ENCODE results near the gene RIPPLY3.

DNA sequence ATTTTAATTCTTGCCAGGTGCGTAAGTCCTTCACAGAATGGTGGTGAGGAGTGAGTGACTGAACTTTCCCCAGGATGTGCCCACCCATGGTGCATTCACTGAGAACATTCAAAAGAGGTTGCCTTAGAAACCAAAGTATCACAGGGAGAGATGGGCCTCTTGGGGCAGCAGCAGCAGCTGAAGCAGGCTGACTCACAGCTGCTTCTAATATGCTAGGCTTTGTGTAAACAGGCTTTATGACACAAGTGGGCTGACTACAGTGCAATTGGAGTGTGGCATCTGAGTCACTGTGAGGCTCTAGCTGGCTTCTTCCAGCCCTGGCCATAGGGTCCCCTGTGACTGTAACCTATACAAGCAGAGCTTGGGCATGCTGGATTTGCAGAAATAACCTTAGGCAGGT, 53.8 kb downstream of the RIPPLY3 start:
- TF ChIP-seq, protein P1, sequence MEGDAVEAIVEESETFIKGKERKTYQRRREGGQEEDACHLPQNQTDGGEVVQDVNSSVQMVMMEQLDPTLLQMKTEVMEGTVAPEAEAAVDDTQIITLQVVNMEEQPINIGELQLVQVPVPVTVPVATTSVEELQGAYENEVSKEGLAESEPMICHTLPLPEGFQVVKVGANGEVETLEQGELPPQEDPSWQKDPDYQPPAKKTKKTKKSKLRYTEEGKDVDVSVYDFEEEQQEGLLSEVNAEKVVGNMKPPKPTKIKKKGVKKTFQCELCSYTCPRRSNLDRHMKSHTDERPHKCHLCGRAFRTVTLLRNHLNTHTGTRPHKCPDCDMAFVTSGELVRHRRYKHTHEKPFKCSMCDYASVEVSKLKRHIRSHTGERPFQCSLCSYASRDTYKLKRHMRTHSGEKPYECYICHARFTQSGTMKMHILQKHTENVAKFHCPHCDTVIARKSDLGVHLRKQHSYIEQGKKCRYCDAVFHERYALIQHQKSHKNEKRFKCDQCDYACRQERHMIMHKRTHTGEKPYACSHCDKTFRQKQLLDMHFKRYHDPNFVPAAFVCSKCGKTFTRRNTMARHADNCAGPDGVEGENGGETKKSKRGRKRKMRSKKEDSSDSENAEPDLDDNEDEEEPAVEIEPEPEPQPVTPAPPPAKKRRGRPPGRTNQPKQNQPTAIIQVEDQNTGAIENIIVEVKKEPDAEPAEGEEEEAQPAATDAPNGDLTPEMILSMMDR (conservative IDR thresholded peaks at IDR 0.05; ENCODE audit: low read length): no peak
- TF ChIP-seq EZH2phosphoT487 (IDR thresholded peaks at IDR 0.05; ENCODE audit: borderline replicate concordance, low read depth, low read length): no peak
